Jurkat, Clone E6-1 (cell line): ENCODE data around the gene LINC00632. TPM values are rescaled to one million over a fixed set of nuclear protein-coding genes. Genes with fewer than 3 reads are reported as not detected.
"Not testable (repeated sequence)": the region's sequence is repeated elsewhere in the genome, so short reads cannot be mapped to it uniquely, and the experiment has no call there.

Source experiments
- DNase-seq: peaks from one replicate; pipeline ENCODE4 v3.0.0-alpha.2; 2011; ENCODE audit warnings: low read depth, low spot score
- H3K4me3 ChIP-seq: 2 replicates; pipeline ENCODE4 v1.5.1; 2011; ENCODE audit warnings: mild to moderate bottlenecking, low read length, control low read depth, moderate library complexity
- polyA plus RNA-seq: library from polyadenylated mRNA; unstranded; fragments of >200 nt; gene quantifications from one replicate; pipeline ENCODE4 v1.2.1, GENCODE V29; 2012; ENCODE audit warnings: missing spikeins; ENCODE audit not compliant: insufficient read length, insufficient read depth

LINC00632 gene
- polyA plus RNA-seq, result not detected

- no peak within 1 kb of the TSS for H3K4me3 ChIP-seq
- no peak for DNase-seq
These were observed at the start of gene LINC00632 for GRCh38 chrX:140709421-140709846. Gene LINC00632 (plus strand): TSS chrX:140709759.

GRCh38 chrX:140661643-140662042 lies 47.9 kb upstream of the LINC00632 start:
- no peak overlapping the region for H3K4me3 ChIP-seq
- no peak for DNase-seq

- DNase-seq, result peak; percentile 15
- H3K4me3 ChIP-seq, result no peak overlapping the region
These were observed 44.6 kb upstream of the LINC00632 start for GRCh38 chrX:140664939-140665338.

GRCh38 chrX:140672840-140673731 lies 36.5 kb upstream of the LINC00632 start:
- DNase-seq, result no peak
- H3K4me3 ChIP-seq, result no peak overlapping the region

- H3K4me3 ChIP-seq, result no peak overlapping the region
- DNase-seq, result no peak
These were observed 21.9 kb upstream of the LINC00632 start for GRCh38 chrX:140687706-140688105.

- DNase-seq, H3K4me3 ChIP-seq: not testable (repeated sequence)
These were observed 18.0 kb upstream of the LINC00632 start for GRCh38 chrX:140691596-140691995.

- DNase-seq, result no peak
- H3K4me3 ChIP-seq, result no peak overlapping the region
These were observed 11.9 kb upstream of the LINC00632 start for GRCh38 chrX:140697618-140698017.

GRCh38 chrX:140701480-140701879 lies 8.1 kb upstream of the LINC00632 start:
- H3K4me3 ChIP-seq, result no peak overlapping the region
- DNase-seq, result peak; percentile 17

GRCh38 chrX:140710710-140711109 lies 1.2 kb downstream of the LINC00632 start:
- H3K4me3 ChIP-seq, result no peak overlapping the region
- no peak for DNase-seq

- DNase-seq, result no peak
- H3K4me3 ChIP-seq, result no peak overlapping the region
These were observed 2.3 kb downstream of the LINC00632 start for GRCh38 chrX:140711894-140712293.

GRCh38 chrX:140712413-140713173 lies 3.0 kb downstream of the LINC00632 start:
- DNase-seq, result peak; percentile 56
- H3K4me3 ChIP-seq, result peak overlapping the region; percentile 22

GRCh38 chrX:140713174-140713539 lies 3.6 kb downstream of the LINC00632 start:
- H3K4me3 ChIP-seq, result peak overlapping the region; percentile 22
- DNase-seq, result no peak

- H3K4me3 ChIP-seq, result no peak overlapping the region
- DNase-seq, result no peak
These were observed 6.2 kb downstream of the LINC00632 start for GRCh38 chrX:140715787-140716186.

GRCh38 chrX:140723121-140723715 lies 13.7 kb downstream of the LINC00632 start:
- no peak for DNase-seq
- no peak overlapping the region for H3K4me3 ChIP-seq

GRCh38 chrX:140724309-140724708 lies 14.8 kb downstream of the LINC00632 start:
- H3K4me3 ChIP-seq, result no peak overlapping the region
- DNase-seq, result no peak

GRCh38 chrX:140724736-140725135 lies 15.2 kb downstream of the LINC00632 start:
- no peak for DNase-seq

GRCh38 chrX:140725500-140725899 lies 15.9 kb downstream of the LINC00632 start:
- no peak overlapping the region for H3K4me3 ChIP-seq
- no peak for DNase-seq

More at GRCh38 chrX:140724736-140725135, 15.2 kb downstream of the LINC00632 start:
- H3K4me3 ChIP-seq, result no peak overlapping the region

GRCh38 chrX:140733766-140734342 lies 24.3 kb downstream of the LINC00632 start:
- peak; percentile 12 for DNase-seq
- H3K4me3 ChIP-seq, result no peak overlapping the region

- peak; percentile 95 for DNase-seq
- no peak overlapping the region for H3K4me3 ChIP-seq
These were observed 34.5 kb downstream of the LINC00632 start for GRCh38 chrX:140744085-140744484.
